Measurements from ENCODE around the gene GTF3A. TPM values are rescaled to one million over a fixed set of nuclear protein-coding genes. Genes with fewer than 3 reads are reported as not detected.

The GTF3A gene
- total RNA-seq, 1 donor from 2014 or later: 70.2 TPM

- Mint-ChIP-seq H3K4me1 (ENCODE audit: low read depth, unreplicated experiment) (peaks cover 2% of the 10 kb centered on the region), H3K27me3 (ENCODE audit: unreplicated experiment) (no peaks in the 10 kb centered on the region), H3K27ac (ENCODE audit: unreplicated experiment) (no peak overlapping the region), H3K9me3 (ENCODE audit: unreplicated experiment) (peaks cover 4% of the 10 kb centered on the region), H3K4me3 (ENCODE audit: unreplicated experiment) (peak overlapping the region; percentile 34), H3K36me3 (ENCODE audit: unreplicated experiment) (no peaks in the 10 kb centered on the region)
- DNase-seq: no peak
- no peak for TF ChIP-seq CTCF (IDR thresholded peaks at IDR 0.05; ENCODE audit: partially characterized antibody, unreplicated experiment)
These were observed 20.6 kb upstream of the GTF3A start for GRCh38 chr13:27403727-27404385.

GRCh38 chr13:27404680-27405079, 19.7 kb upstream of the GTF3A start:
- Mint-ChIP-seq H3K27me3 (ENCODE audit: unreplicated experiment) (no peaks in the 10 kb centered on the region), H3K4me1 (ENCODE audit: low read depth, unreplicated experiment) (peaks cover 2% of the 10 kb centered on the region), H3K27ac (ENCODE audit: unreplicated experiment) (no peak overlapping the region), H3K4me3 (ENCODE audit: unreplicated experiment) (no peak overlapping the region), H3K9me3 (ENCODE audit: unreplicated experiment) (peaks cover 4% of the 10 kb centered on the region), H3K36me3 (ENCODE audit: unreplicated experiment) (no peaks in the 10 kb centered on the region)
- DNase-seq: no peak
- no peak for TF ChIP-seq CTCF (IDR thresholded peaks at IDR 0.05; ENCODE audit: partially characterized antibody, unreplicated experiment)

DNA sequence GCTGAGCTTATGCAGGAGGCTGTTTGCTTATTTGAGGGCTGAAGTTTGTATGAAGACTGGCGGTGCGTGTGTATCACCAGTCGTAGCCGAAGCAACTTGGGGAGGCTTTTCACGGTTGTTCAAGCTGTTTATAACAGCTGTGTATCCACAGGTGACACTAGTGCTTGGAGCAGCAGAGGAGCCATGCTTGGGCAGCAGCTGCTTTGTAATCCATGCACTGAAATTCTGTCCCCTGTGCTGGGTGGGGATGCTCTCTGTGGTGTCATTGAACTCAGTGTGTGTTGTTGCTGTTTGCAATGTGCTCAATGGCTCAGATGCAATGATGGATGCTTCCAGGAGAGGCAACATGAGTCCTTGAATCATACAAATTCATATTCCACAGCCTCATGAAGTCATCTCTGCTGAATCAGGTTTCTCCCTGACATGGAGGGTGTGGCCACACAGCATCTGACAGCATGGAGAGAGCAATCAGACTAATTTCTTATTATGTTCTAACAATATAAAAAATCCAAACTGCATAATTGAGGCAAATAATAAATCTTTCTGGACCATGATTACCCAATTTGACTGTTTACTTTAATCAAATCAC, 18.8 kb upstream of the GTF3A start:
- H3K27me3 Mint-ChIP-seq (ENCODE audit: unreplicated experiment): no peaks in the 10 kb centered on the region
- H3K36me3 Mint-ChIP-seq (ENCODE audit: unreplicated experiment): no peaks in the 10 kb centered on the region
- no peak for TF ChIP-seq CTCF (IDR thresholded peaks at IDR 0.05; ENCODE audit: partially characterized antibody, unreplicated experiment)
- DNase-seq: no peak
- no peak overlapping the region for H3K27ac Mint-ChIP-seq (ENCODE audit: unreplicated experiment)
- H3K4me1 Mint-ChIP-seq (ENCODE audit: low read depth, unreplicated experiment): peaks cover 2% of the 10 kb centered on the region
- no peak overlapping the region for H3K4me3 Mint-ChIP-seq (ENCODE audit: unreplicated experiment)
- H3K9me3 Mint-ChIP-seq (ENCODE audit: unreplicated experiment): peaks cover 4% of the 10 kb centered on the region

GRCh38 chr13:27406178-27406939, 18.1 kb upstream of the GTF3A start:
- Mint-ChIP-seq H3K4me3 (ENCODE audit: unreplicated experiment) (no peak overlapping the region), H3K27me3 (ENCODE audit: unreplicated experiment) (no peaks in the 10 kb centered on the region), H3K36me3 (ENCODE audit: unreplicated experiment) (no peaks in the 10 kb centered on the region), H3K4me1 (ENCODE audit: low read depth, unreplicated experiment) (peaks cover 2% of the 10 kb centered on the region), H3K9me3 (ENCODE audit: unreplicated experiment) (peaks cover 4% of the 10 kb centered on the region), H3K27ac (ENCODE audit: unreplicated experiment) (no peak overlapping the region)
- peak; percentile 56 for TF ChIP-seq CTCF (IDR thresholded peaks at IDR 0.05; ENCODE audit: partially characterized antibody, unreplicated experiment)
- no peak for DNase-seq

- H3K4me3 Mint-ChIP-seq (ENCODE audit: unreplicated experiment): no peak overlapping the region
- DNase-seq: no peak
- no peaks in the 10 kb centered on the region for H3K36me3 Mint-ChIP-seq (ENCODE audit: unreplicated experiment)
- H3K4me1 Mint-ChIP-seq (ENCODE audit: low read depth, unreplicated experiment): peaks cover 6% of the 10 kb centered on the region
- no peaks in the 10 kb centered on the region for H3K27me3 Mint-ChIP-seq (ENCODE audit: unreplicated experiment)
- no peak overlapping the region for H3K27ac Mint-ChIP-seq (ENCODE audit: unreplicated experiment)
- TF ChIP-seq CTCF (IDR thresholded peaks at IDR 0.05; ENCODE audit: partially characterized antibody, unreplicated experiment): no peak
- peaks cover 4% of the 10 kb centered on the region for H3K9me3 Mint-ChIP-seq (ENCODE audit: unreplicated experiment)
These were observed 16.3 kb upstream of the GTF3A start for GRCh38 chr13:27408074-27408473.

All from glutamatergic neuron (in vitro differentiated cells).